Sigmoid colon (tissue), 4 donors: ENCODE data around the gene FTHL17.

Experiments
- POLR2A ChIP-seq, 2 donors: fragments of 450-650 bp; IDR thresholded peaks; one replicate each; pipeline ENCODE4 v1.6.1; 2016; ENCODE audit warnings: antibody characterized with exemption in 2 of 2, mild to moderate bottlenecking in 2 of 2, moderate library complexity in 2 of 2
- POLR2AphosphoS5 ChIP-seq, 4 donors: sonication (generic); formaldehyde crosslinking; IDR thresholded peaks; one replicate each; pipeline ENCODE4 v1.6.1; 2017; ENCODE audit warnings: antibody characterized with exemption in 4 of 4
- TF ChIP-seq, protein P1 (sequence below), 4 experiments: fragments of 450-650 bp in 3 of 4; fragments of 200-600 bp in 1 of 4; IDR thresholded peaks; one replicate each; pipeline ENCODE4 v1.5.1; 2016 to 2019; ENCODE audit warnings: antibody characterized with exemption in 4 of 4, mild to moderate bottlenecking in 3 of 4, moderate library complexity in 2 of 4

DNA sequence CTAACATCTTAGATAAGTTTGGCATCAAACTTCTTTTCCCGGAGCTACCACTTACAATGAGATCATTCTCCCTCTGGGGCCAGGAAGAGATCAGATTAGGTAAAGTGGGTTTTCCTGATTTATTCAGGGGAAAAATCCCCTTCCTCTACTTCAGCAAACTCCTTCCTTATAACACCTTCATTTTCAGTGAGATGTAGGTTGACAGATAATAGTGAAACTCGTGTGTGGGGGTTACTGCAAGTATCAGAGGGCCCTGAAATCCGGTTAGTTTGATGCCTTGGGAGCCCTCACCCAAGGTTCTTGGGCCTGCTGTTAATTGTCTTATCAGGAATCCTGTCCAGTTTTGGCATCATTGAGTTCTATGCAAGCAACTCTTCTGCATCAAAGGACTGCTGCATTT is 10.8 kb downstream of the FTHL17 start:
- TF ChIP-seq, protein P1, sequence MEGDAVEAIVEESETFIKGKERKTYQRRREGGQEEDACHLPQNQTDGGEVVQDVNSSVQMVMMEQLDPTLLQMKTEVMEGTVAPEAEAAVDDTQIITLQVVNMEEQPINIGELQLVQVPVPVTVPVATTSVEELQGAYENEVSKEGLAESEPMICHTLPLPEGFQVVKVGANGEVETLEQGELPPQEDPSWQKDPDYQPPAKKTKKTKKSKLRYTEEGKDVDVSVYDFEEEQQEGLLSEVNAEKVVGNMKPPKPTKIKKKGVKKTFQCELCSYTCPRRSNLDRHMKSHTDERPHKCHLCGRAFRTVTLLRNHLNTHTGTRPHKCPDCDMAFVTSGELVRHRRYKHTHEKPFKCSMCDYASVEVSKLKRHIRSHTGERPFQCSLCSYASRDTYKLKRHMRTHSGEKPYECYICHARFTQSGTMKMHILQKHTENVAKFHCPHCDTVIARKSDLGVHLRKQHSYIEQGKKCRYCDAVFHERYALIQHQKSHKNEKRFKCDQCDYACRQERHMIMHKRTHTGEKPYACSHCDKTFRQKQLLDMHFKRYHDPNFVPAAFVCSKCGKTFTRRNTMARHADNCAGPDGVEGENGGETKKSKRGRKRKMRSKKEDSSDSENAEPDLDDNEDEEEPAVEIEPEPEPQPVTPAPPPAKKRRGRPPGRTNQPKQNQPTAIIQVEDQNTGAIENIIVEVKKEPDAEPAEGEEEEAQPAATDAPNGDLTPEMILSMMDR (IDR thresholded peaks at IDR 0.05) = no peak
- no peak for TF ChIP-seq POLR2AphosphoS5 (IDR thresholded peaks at IDR 0.05)
- TF ChIP-seq POLR2A (IDR thresholded peaks at IDR 0.05) = no peak
